GM20000 (cell line): Measurements from ENCODE around the gene SEC23IP.

Experiments used
- DNase-seq: peaks from one replicate; pipeline ENCODE4 v3.0.0; 2012; ENCODE audit warnings: low spot score
- TF ChIP-seq, protein P1 (sequence below): IDR thresholded peaks from 2 replicates; pipeline ENCODE4 v1.5.1; 2012; ENCODE audit warnings: mild to moderate bottlenecking, control low read depth; ENCODE audit errors: extremely low read depth, missing control alignments

The SEC23IP gene

DNA sequence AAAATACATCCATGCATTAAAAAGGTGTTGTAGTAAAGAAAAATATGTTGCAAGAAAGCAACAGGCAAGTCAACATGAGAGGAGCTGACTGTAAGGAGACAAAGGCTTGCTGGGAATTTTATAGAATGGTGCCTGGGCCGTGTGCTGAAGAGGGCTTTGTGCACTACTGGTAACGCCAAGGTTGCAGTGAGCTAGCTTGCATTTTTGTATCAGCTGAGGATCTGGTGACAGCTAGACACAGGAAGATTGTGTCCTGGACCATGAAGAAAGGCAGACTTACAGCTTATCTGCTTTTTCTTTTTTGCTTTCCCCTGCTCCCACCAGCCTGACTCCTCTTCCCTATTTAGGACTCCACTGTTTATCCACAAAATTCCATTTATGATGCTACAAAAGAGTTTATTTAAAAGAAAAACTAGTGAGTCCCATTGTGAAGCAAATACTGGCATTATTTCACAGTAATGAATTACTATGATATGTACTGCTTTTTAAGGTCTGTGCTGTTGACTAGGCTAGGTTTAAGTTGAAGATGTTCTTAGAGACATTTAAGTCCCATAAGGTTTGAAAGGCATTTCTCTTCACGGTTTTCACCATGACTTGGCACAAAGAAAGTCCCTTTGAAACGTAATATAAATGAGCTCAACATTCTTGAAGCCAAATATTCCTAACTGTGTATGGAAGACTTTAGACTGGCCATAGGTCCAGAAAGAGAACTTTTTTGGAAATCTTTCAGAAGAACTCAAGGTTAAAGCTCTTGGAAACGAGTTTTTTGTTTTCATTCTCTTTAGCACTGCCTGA, 88.6 kb downstream of the SEC23IP start:
- TF ChIP-seq, protein P1, sequence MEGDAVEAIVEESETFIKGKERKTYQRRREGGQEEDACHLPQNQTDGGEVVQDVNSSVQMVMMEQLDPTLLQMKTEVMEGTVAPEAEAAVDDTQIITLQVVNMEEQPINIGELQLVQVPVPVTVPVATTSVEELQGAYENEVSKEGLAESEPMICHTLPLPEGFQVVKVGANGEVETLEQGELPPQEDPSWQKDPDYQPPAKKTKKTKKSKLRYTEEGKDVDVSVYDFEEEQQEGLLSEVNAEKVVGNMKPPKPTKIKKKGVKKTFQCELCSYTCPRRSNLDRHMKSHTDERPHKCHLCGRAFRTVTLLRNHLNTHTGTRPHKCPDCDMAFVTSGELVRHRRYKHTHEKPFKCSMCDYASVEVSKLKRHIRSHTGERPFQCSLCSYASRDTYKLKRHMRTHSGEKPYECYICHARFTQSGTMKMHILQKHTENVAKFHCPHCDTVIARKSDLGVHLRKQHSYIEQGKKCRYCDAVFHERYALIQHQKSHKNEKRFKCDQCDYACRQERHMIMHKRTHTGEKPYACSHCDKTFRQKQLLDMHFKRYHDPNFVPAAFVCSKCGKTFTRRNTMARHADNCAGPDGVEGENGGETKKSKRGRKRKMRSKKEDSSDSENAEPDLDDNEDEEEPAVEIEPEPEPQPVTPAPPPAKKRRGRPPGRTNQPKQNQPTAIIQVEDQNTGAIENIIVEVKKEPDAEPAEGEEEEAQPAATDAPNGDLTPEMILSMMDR, result no peak
- DNase-seq, result no peak

DNA sequence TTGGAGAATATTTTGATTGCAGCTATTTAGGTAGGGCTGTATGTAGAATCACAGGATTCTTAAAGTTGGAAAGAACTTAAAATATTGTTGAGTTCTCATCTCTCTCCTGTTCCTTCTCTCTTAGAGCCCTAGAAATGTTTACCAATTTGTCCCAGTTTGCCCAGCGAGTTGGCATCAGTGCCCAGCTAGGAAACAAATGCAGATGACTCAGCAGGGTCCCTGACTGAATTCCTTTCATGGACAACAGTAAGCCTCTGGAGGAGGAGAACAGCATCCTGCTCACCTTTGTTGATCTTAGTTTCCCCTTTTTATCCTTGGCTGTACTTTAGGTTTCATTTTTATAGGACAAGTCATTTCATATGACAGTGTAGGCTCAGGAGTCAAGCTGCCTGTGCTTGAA, 89.3 kb downstream of the SEC23IP start:
- no peak for DNase-seq
- TF ChIP-seq, protein P1, result no peak

- DNase-seq, result no peak
Measured at GRCh38 chr10:119988333-119988732, 95.8 kb downstream of the SEC23IP start.

GRCh38 chr10:119989966-119990365, 97.4 kb downstream of the SEC23IP start:
- no peak for DNase-seq
- TF ChIP-seq, protein P1, result no peak

More at GRCh38 chr10:119988333-119988732, 95.8 kb downstream of the SEC23IP start:
- TF ChIP-seq, protein P1, result no peak

DNA sequence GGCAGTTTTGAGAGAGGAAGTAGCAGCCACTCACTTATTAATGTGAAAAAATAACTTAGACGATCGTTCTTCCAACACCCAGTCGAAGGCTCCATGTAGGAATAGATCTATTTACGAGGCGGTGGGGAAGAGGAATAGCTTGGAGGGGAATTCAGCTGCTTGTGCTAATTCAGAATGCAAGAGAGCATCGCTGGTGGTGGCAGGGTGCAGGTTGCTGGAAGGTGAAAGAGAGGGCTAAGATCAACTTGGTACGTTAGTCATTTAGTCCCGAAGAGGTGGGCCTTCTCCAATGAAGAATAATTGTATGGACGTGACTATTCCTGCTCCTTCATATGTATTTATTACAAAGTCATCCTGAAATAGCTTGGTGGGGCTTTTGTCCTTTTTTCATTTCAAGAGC, 98.5 kb downstream of the SEC23IP start:
- TF ChIP-seq, protein P1, result no peak
- DNase-seq, result no peak

DNA sequence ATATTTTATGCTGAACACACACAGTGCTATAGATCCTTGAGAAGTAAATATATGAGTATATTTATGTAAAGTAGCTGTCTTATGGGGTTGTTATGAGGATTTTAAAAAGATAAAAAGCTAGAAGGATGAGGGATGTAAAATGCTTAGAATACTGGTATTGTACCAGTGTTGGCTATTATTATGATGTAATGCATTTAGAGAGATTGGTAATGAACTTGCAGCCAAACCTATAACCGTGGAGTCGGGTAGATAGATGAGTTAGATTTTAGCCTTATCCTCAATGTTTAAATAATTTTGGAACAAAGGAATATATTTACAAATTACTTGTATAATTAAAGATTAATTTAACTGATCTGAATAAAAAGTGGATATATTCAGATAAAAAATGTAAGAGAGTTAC, 99.3 kb downstream of the SEC23IP start:
- TF ChIP-seq, protein P1, result no peak

More for the DNA sequence above, 99.3 kb downstream of the SEC23IP start:
- no peak for DNase-seq
